ENCODE data around the gene OBSCN. TPM values are rescaled to one million over a fixed set of nuclear protein-coding genes. Genes with fewer than 3 reads are reported as not detected.

Gene OBSCN
- total RNA-seq, 3 donors from 2014 or later = 6.3 to 9.3 (median 7.5) TPM

DNA sequence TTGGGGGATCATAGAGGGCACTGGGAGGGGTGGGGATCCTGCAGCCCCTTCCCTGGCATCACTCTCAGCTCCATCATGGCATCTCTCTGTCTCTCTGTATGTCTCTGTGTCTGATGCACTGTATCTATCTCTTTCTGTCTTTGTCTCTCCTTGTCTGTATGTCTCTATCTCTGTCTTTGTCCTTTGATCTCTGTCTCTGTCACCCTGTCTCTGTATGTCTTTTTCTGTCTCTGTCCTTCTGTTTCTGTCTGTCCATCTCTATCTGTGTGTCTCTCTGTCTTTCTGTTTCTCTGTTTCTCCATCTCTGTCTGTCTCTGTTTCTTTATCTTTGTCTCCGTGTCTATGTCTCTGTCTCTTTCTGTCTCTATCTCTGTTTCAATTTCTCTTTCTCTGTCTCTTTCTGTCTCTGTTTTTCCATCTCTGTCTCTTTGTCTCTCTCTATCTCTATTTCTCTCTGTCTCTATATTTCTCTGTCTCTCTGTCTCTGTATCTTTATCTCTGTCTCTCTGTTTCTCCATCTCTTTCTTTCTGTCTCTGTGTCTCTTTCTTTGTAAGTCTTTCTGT lies 142.4 kb downstream of the OBSCN start:
- Mint-ChIP-seq H3K9me3 (no peaks in the 10 kb centered on the region), H3K4me3 (no peak overlapping the region), H3K36me3 (ENCODE audit: insufficient read depth) (peaks cover 1% of the 10 kb centered on the region), H3K4me1 (ENCODE audit: low read depth) (no peaks in the 10 kb centered on the region), H3K27me3 (ENCODE audit: low read depth) (no peaks in the 10 kb centered on the region)
- DNase-seq (no peak), ATAC-seq (no peak)

DNA sequence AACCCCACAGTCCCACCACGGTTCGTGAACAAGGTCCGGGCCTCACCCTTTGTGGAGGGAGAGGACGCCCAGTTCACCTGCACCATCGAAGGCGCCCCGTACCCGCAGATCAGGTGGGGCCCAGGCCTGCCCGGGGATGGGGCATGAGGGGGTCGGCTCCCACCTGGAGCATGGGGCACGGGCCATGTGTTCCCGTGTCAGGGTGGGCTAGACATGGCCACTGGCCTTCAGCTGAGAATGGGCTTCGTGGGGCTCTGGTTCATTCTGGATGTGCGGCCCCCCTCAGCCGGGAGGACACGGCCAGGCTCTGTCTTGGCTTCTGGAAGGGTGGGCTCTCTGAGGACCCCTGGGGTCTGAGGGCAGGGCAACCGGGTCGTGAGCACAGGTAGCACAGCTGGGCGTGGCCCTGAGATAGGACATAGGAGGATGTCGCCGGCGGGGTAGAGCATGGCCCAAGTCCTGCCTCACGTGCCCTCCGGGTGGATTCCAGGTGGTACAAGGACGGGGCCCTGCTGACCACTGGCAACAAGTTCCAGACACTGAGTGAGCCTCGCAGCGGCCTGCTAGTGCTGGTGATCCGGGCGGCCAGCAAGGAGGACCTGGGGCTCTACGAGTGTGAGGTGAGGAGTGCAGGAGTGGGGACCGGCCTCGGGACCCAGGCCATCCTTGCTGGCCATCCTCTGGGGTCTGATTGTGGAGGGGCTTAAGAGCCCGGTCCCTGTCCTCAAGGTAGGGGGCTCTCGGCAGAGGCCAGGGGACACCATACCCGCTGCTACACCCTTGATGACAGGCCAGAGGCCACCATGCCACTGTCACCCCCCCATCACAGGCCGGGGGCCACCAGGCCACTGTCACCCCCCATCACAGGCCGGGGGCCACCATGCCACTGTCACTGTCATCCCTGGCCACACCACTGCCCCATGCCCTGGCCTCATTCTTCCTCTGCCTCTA lies 143.3 kb downstream of the OBSCN start:
- ATAC-seq = no peak
- DNase-seq = no peak
- Mint-ChIP-seq H3K36me3 (ENCODE audit: insufficient read depth) (peaks cover 1% of the 10 kb centered on the region), H3K4me3 (no peak overlapping the region), H3K27me3 (ENCODE audit: low read depth) (no peaks in the 10 kb centered on the region), H3K4me1 (ENCODE audit: low read depth) (no peaks in the 10 kb centered on the region), H3K9me3 (no peaks in the 10 kb centered on the region)

DNA sequence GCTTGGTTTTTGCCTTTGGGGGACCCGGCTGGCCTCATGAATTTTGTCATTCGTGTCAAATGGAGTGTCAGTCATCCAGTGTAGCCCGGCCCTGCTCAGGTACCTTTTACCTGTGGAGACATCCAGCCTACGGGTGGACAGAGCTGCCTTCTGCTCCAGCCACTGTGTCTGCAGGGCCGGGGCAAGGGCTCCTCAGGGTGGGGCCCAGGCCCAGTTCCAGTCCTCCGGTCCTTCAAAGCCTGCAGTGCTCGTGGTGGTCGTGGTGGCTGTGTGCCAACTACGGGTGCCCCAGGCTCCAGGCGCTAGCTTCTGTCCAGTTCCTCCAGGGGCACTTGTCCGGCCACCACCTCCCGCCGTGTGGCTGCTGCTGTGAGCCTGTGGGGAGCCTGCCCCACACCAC lies 144.0 kb downstream of the OBSCN start:
- no peaks in the 10 kb centered on the region for H3K9me3 Mint-ChIP-seq
- DNase-seq = no peak
- H3K36me3 Mint-ChIP-seq (ENCODE audit: insufficient read depth) = peaks cover 1% of the 10 kb centered on the region

DNA sequence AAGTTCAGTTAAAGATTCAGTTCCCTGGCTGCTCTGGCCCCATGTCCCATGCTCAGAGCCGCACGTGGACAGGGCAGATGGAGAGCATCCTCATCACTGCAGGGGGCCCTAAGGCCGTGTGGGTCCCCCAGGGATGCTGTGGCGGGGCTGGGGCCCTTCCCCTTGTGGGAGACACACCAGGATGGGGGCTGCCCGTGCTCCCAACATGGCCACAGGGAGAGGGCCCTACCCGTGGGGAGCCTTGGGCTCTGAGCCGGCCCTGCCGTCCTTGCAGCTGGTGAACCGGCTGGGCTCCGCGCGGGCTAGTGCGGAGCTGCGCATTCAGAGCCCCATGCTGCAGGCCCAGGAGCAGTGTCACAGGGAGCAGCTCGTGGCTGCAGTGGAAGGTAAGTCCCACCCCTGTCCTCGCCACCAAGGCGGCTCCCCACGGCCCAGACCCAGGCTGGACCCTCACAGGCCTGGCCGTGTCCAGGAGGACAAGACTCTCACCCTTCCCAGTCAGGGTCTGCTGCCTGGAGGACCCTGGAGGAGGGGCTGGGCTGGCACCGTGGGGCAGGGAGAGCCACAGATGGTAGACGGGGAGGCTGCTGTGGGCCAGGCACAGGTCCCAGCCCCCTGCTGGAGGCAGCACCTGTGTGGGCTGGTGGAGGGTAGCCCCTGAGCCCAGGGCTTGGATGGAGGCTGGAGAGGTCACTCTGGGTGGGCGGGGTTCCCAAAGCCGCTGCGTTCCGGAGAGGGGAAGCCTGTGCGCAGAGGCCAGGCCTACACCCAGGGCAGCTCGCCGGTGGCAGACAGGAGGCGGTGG lies 145.0 kb downstream of the OBSCN start:
- no peaks in the 10 kb centered on the region for H3K9me3 Mint-ChIP-seq
- H3K27me3 Mint-ChIP-seq (ENCODE audit: low read depth) = no peaks in the 10 kb centered on the region
- no peak for ATAC-seq
- no peak overlapping the region for H3K4me3 Mint-ChIP-seq
- no peaks in the 10 kb centered on the region for H3K4me1 Mint-ChIP-seq (ENCODE audit: low read depth)
- no peak for DNase-seq
- peaks cover 1% of the 10 kb centered on the region for H3K36me3 Mint-ChIP-seq (ENCODE audit: insufficient read depth)

More for the DNA sequence above, 144.0 kb downstream of the OBSCN start:
- H3K27me3 Mint-ChIP-seq (ENCODE audit: low read depth) = no peaks in the 10 kb centered on the region
- H3K4me1 Mint-ChIP-seq (ENCODE audit: low read depth) = no peaks in the 10 kb centered on the region
- no peak for ATAC-seq
- H3K4me3 Mint-ChIP-seq = no peak overlapping the region

DNA sequence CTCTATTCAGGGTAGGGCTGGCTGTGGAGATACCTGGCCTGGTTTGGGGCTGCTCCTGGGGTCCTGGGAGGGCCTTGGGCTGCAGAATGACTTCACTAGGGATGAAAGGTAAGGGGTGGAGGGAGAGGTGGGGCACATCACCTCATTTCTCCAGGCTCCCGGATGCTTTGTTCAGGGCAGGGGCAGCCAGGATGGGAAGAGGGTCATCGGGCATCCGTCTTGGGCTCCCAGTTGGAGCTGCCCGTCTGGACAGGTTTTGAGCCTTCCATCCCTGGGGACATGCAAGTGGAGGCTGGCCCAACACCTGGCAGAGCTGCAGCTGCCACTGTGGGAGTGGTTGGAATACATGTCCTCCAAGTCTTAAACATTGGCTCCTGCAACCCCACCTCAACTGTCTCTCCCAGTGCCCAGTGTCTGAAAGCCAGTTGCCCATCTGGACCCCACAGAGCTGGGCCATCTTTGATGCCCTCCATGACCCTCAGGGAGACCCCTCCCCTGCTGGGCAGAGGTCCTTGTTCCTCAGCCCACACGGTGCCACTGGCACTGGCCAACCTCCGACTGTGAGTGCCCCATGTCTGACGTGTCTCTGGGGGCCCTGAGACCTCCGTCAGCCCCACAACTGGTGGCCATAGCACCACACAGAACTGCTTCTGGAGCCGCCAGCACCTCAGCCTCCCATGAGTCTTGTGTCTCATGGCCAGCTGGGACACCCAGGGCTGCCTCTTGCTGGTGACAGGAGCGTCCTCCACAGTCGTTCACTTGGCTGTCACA lies 145.9 kb downstream of the OBSCN start:
- Mint-ChIP-seq H3K4me1 (ENCODE audit: low read depth) (no peaks in the 10 kb centered on the region), H3K27me3 (ENCODE audit: low read depth) (no peaks in the 10 kb centered on the region), H3K4me3 (no peak overlapping the region), H3K36me3 (ENCODE audit: insufficient read depth) (peaks cover 1% of the 10 kb centered on the region), H3K9me3 (no peaks in the 10 kb centered on the region)
- no peak for DNase-seq
- no peak for ATAC-seq

DNA sequence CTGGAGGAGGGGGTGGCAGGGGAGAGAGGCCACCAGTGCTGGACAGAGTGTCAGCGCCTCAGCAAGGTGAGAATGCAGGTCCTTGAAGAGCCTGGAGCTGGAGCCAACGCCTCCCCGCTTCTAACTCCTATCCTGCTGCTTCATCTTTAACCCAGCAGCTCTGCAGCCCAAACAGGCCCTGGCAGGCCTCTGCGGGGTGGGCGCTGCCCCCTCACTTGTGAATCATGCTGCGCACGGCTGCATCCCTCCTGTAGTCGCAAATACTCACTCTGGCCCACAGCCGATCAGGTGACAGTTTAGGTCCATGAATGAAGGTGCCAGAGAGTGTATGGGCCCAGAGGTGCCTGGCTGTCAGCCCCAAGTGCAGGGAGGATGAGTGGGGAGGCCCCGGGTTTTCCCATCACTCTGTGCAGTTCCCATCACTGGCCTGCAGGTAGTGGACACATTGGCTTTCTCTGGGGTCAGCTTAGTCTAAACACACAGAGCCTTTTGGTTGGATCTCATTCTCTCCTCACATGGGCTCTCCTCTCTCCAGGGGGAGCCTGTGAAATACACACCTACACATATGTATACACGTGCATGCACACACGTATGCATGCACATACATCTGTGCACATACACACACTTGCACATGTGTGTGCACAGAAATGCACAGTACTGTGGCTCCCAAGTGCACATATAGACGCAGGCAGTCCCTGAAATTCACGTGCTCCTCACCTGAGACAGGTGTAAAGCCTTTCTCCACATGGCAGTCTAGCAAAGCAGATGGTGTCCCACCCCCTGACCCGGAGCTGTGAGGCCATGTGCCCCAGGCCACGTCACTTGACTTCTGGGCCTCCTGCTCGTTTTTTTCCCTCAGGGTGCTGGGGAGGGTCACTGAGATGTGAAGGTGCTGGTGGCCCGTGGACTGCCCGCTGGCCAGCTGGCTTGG lies 146.8 kb downstream of the OBSCN start:
- Mint-ChIP-seq H3K4me3 (no peak overlapping the region), H3K36me3 (ENCODE audit: insufficient read depth) (peaks cover 1% of the 10 kb centered on the region), H3K4me1 (ENCODE audit: low read depth) (no peaks in the 10 kb centered on the region), H3K9me3 (no peaks in the 10 kb centered on the region), H3K27me3 (ENCODE audit: low read depth) (no peaks in the 10 kb centered on the region)
- ATAC-seq (no peak), DNase-seq (no peak)

DNA sequence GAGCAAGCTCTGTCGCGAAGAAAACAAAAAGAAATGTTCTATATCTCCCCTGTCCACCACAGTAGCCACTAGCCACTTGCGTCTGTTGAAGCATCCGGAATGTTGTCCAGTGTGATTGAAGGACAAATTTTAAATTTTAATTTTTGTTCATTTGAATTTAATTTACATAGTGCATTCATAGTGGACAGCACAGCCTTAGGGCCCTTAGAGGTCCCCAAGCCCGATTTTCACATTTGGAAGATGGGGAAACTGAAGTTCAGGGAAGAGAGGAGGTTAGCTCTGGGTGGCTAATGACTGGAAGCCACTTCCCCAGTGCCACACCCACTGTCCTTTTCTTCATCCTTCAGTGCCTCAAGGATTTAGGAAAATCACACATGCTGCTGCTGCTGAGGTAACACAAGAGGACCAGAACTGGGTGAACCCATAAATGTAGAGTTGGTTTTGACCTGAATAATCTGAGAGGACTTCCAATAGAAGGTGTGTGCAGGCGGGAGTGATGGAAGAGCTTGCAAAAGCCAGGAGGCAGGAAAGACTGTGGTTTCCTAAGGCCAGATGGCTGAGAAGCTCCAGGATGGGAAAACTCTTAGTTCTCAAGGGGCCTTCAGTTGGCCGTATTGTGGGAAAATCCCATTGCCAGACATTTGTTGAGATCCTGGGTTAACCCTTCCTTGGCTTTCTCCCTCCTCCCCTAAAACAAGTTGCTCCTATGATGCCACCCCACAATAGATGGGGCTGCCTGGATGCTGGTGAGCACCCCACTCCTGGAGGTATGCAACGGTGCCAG lies 149.2 kb downstream of the OBSCN start:
- no peaks in the 10 kb centered on the region for H3K36me3 Mint-ChIP-seq (ENCODE audit: insufficient read depth)
- no peaks in the 10 kb centered on the region for H3K4me1 Mint-ChIP-seq (ENCODE audit: low read depth)
- ATAC-seq (no peak), DNase-seq (no peak)
- no peaks in the 10 kb centered on the region for H3K9me3 Mint-ChIP-seq
- H3K27me3 Mint-ChIP-seq (ENCODE audit: low read depth) = no peaks in the 10 kb centered on the region
- H3K4me3 Mint-ChIP-seq = no peak overlapping the region

DNA sequence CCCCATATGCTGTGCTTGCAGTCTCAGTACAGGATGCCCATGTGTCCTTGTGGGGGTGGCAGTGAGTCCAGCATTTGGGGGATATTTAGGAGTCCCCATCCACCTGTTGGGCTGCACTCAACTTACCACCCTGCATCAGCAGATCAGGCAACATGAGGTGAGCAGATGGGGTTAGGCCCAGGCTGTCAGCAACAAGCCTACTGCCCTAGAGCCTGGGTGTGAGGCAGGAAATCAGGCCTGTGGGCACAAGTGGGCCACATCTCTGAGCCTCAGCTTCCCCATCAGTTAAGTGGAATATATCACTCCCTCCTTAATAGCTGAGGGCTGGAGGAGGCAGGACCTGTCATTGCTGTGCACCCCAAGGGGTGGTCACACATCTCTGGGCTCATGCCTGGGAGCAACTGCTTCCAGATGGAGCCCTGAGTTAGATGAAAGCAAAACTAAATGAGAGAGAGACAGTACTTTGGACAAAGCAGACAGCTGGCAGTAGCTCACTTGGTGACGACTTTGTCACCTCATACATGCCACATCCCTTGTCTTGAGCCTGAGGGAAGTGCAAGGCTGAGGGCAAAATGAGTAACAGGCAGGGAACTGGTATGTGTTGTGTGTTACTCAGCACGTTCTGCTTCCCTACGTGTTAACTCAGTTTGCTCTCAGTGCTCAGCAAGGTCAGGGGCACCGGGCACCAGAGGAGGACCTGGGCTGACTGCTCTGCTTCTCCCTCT lies 150.4 kb downstream of the OBSCN start:
- Mint-ChIP-seq H3K4me1 (ENCODE audit: low read depth) (no peaks in the 10 kb centered on the region), H3K27me3 (ENCODE audit: low read depth) (no peaks in the 10 kb centered on the region), H3K4me3 (no peak overlapping the region), H3K36me3 (ENCODE audit: insufficient read depth) (no peaks in the 10 kb centered on the region), H3K9me3 (no peaks in the 10 kb centered on the region)
- ATAC-seq = no peak
- DNase-seq = no peak

DNA sequence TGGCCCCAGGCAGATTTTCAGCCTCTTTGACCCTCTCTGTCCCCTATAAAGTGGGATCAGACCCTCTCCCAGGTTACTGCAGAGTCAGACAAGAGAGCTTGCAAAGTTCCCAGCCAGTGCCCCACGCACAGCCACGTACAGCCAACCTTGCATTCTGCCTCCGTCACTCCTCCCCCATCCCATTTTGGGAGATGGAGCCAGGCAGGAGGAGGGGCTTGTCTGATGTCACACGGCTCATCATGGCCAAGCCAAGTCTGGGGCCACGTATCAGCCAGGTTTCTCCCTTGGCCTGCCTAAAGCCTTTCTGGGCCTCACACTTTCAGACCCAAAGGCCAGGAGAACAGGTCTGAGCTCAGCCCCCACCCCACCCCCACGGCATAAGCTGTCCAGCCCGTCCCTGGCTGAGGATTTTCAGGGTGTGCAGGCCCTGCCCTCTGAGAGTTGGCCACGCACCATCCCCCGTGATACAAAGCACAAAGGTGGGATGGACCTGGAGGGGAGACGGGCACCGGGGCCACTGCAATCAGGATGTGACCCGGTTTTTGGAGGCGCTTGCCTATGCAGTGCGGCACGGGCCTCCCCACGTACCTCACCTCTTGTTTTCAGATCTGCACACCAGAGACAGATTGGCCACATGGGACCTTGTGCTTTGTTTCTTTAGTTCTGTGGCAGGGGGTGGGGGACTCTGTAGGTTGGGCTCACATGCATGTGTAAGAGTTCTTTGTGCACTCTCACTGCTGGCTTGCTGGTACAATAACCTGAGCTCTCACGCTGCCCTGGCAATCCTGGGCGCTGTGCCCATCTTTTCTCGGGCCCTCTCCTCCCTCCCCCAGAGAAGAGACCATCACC lies 151.1 kb downstream of the OBSCN start:
- DNase-seq (no peak), ATAC-seq (no peak)
- H3K4me3 Mint-ChIP-seq = no peak overlapping the region
- no peaks in the 10 kb centered on the region for H3K36me3 Mint-ChIP-seq (ENCODE audit: insufficient read depth)
- no peaks in the 10 kb centered on the region for H3K4me1 Mint-ChIP-seq (ENCODE audit: low read depth)
- H3K27me3 Mint-ChIP-seq (ENCODE audit: low read depth) = no peaks in the 10 kb centered on the region
- no peaks in the 10 kb centered on the region for H3K9me3 Mint-ChIP-seq

DNA sequence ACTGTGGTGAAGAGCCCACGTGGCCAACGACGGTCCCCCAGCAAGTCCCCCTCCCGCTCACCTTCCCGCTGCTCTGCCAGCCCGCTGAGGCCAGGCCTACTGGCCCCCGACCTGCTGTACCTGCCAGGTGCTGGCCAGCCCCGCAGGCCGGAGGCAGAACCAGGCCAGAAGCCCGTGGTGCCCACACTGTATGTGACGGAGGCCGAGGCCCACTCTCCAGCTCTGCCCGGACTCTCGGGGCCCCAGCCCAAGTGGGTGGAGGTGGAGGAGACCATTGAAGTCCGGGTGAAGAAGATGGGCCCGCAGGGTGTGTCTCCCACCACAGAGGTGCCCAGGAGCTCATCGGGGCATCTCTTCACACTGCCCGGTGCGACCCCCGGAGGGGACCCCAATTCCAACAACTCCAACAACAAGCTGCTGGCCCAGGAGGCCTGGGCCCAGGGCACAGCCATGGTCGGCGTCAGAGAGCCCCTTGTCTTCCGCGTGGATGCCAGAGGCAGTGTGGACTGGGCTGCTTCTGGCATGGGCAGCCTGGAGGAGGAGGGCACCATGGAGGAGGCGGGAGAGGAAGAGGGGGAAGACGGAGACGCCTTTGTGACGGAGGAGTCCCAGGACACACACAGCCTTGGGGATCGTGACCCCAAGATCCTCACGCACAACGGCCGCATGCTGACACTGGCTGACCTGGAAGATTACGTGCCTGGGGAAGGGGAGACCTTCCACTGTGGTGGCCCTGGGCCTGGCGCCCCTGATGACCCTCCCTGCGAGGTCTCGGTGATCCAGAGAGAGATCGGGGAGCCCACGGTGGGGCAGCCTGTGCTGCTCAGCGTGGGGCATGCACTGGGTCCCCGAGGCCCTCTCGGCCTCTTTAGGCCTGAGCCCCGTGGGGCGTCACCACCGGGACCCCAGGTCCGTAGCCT lies 152.0 kb downstream of the OBSCN start:
- H3K4me3 Mint-ChIP-seq = no peak overlapping the region
- H3K4me1 Mint-ChIP-seq (ENCODE audit: low read depth) = no peaks in the 10 kb centered on the region
- no peaks in the 10 kb centered on the region for H3K36me3 Mint-ChIP-seq (ENCODE audit: insufficient read depth)
- ATAC-seq (no peak), DNase-seq (no peak)
- no peaks in the 10 kb centered on the region for H3K27me3 Mint-ChIP-seq (ENCODE audit: low read depth)
- no peaks in the 10 kb centered on the region for H3K9me3 Mint-ChIP-seq
